ENCODE data around the gene DPYSL4. TPM values are rescaled to one million over a fixed set of nuclear protein-coding genes. Genes with fewer than 3 reads are reported as not detected.

DPYSL4 gene
- total RNA-seq, 1 donor from 2014 or later, result 35.2 TPM

- Mint-ChIP-seq H3K4me1 (ENCODE audit: low read depth) (peaks cover 3% of the 10 kb centered on the region), H3K27me3 (ENCODE audit: low read depth) (peaks cover 65% of the 10 kb centered on the region), H3K4me3 (ENCODE audit: unreplicated experiment) (no peak overlapping the region), H3K9me3 (ENCODE audit: low read depth) (no peaks in the 10 kb centered on the region), H3K27ac (ENCODE audit: unreplicated experiment) (no peak overlapping the region), H3K36me3 (ENCODE audit: low read depth) (no peaks in the 10 kb centered on the region)
- TF ChIP-seq CTCF (IDR thresholded peaks at IDR 0.05), result no peak
- DNase-seq (ENCODE audit: low spot score), result peak; percentile 51
These were observed 9.9 kb upstream of the DPYSL4 start for GRCh38 chr10:132176623-132177500.

GRCh38 chr10:132178046-132178445 is 8.7 kb upstream of the DPYSL4 start:
- no peak overlapping the region for H3K4me3 Mint-ChIP-seq (ENCODE audit: unreplicated experiment)
- peak; percentile 67 for DNase-seq (ENCODE audit: low spot score)
- H3K36me3 Mint-ChIP-seq (ENCODE audit: low read depth), result no peaks in the 10 kb centered on the region
- peaks cover 3% of the 10 kb centered on the region for H3K4me1 Mint-ChIP-seq (ENCODE audit: low read depth)
- no peak overlapping the region for H3K27ac Mint-ChIP-seq (ENCODE audit: unreplicated experiment)
- H3K9me3 Mint-ChIP-seq (ENCODE audit: low read depth), result no peaks in the 10 kb centered on the region
- H3K27me3 Mint-ChIP-seq (ENCODE audit: low read depth), result peaks cover 61% of the 10 kb centered on the region
- no peak for TF ChIP-seq CTCF (IDR thresholded peaks at IDR 0.05)

GRCh38 chr10:132178672-132179545 is 7.8 kb upstream of the DPYSL4 start:
- DNase-seq (ENCODE audit: low spot score), result peak; percentile 70
- no peak overlapping the region for H3K27ac Mint-ChIP-seq (ENCODE audit: unreplicated experiment)
- no peaks in the 10 kb centered on the region for H3K9me3 Mint-ChIP-seq (ENCODE audit: low read depth)
- H3K4me3 Mint-ChIP-seq (ENCODE audit: unreplicated experiment), result no peak overlapping the region
- peaks cover 3% of the 10 kb centered on the region for H3K4me1 Mint-ChIP-seq (ENCODE audit: low read depth)
- no peaks in the 10 kb centered on the region for H3K36me3 Mint-ChIP-seq (ENCODE audit: low read depth)
- TF ChIP-seq CTCF (IDR thresholded peaks at IDR 0.05), result no peak
- H3K27me3 Mint-ChIP-seq (ENCODE audit: low read depth), result peaks cover 63% of the 10 kb centered on the region

GRCh38 chr10:132179551-132180392 is 7.0 kb upstream of the DPYSL4 start:
- DNase-seq (ENCODE audit: low spot score), result peak; percentile 78
- no peaks in the 10 kb centered on the region for H3K36me3 Mint-ChIP-seq (ENCODE audit: low read depth)
- peaks cover 60% of the 10 kb centered on the region for H3K27me3 Mint-ChIP-seq (ENCODE audit: low read depth)
- peaks cover 3% of the 10 kb centered on the region for H3K4me1 Mint-ChIP-seq (ENCODE audit: low read depth)
- TF ChIP-seq CTCF (IDR thresholded peaks at IDR 0.05), result no peak
- H3K27ac Mint-ChIP-seq (ENCODE audit: unreplicated experiment), result no peak overlapping the region
- no peak overlapping the region for H3K4me3 Mint-ChIP-seq (ENCODE audit: unreplicated experiment)
- no peaks in the 10 kb centered on the region for H3K9me3 Mint-ChIP-seq (ENCODE audit: low read depth)
